Measurements from ENCODE around the gene DCAF8.

The DCAF8 gene

GRCh38 chr1:160255781-160256300 lies 6.5 kb downstream of the DCAF8 start:
- no peaks in the 10 kb centered on the region for H4K20me1 ChIP-seq (ENCODE audit: insufficient read depth)
- peaks cover 68% of the 10 kb centered on the region for H3K79me2 ChIP-seq (ENCODE audit: insufficient read depth, low read depth)
- no peak for TF ChIP-seq CTCF (conservative IDR thresholded peaks at IDR 0.05; ENCODE audit: low read depth, low read length)

GRCh38 chr1:160251687-160252526 lies 10.4 kb downstream of the DCAF8 start:
- peaks cover 68% of the 10 kb centered on the region for H3K79me2 ChIP-seq (ENCODE audit: insufficient read depth, low read depth)
- no peak overlapping the region for H3K4me3 ChIP-seq (IDR thresholded peaks at IDR 0.05; ENCODE audit: insufficient read depth, low read depth, low read length)
- no peak overlapping the region for H3K4me2 ChIP-seq
- TF ChIP-seq CTCF (conservative IDR thresholded peaks at IDR 0.05; ENCODE audit: low read depth, low read length) = peak; percentile 99
- H3K9ac ChIP-seq = no peak overlapping the region
- H4K20me1 ChIP-seq (ENCODE audit: insufficient read depth) = no peaks in the 10 kb centered on the region
- peak overlapping the region; percentile 2; the same call in 1 of the 2 replicates for H3K27ac ChIP-seq
- H3K4me1 ChIP-seq (ENCODE audit: low read depth, poor library complexity, severe bottlenecking) = peaks cover 40% of the 10 kb centered on the region
- H3K36me3 ChIP-seq (ENCODE audit: insufficient read depth) = no peaks in the 10 kb centered on the region
- H3K27me3 ChIP-seq (ENCODE audit: insufficient read depth, low read depth) = no peaks in the 10 kb centered on the region
- H2AFZ ChIP-seq (ENCODE audit: low read depth) = no peak overlapping the region

More at GRCh38 chr1:160255781-160256300, 6.5 kb downstream of the DCAF8 start:
- no peak overlapping the region for H3K4me3 ChIP-seq (IDR thresholded peaks at IDR 0.05; ENCODE audit: insufficient read depth, low read depth, low read length)
- H3K4me1 ChIP-seq (ENCODE audit: low read depth, poor library complexity, severe bottlenecking) = peaks cover 47% of the 10 kb centered on the region
- H3K36me3 ChIP-seq (ENCODE audit: insufficient read depth) = no peaks in the 10 kb centered on the region
- no peak overlapping the region for H3K4me2 ChIP-seq
- H3K27ac ChIP-seq = no peak overlapping the region
- H3K9ac ChIP-seq = no peak overlapping the region
- H2AFZ ChIP-seq (ENCODE audit: low read depth) = no peak overlapping the region
- no peaks in the 10 kb centered on the region for H3K27me3 ChIP-seq (ENCODE audit: insufficient read depth, low read depth)

DNA sequence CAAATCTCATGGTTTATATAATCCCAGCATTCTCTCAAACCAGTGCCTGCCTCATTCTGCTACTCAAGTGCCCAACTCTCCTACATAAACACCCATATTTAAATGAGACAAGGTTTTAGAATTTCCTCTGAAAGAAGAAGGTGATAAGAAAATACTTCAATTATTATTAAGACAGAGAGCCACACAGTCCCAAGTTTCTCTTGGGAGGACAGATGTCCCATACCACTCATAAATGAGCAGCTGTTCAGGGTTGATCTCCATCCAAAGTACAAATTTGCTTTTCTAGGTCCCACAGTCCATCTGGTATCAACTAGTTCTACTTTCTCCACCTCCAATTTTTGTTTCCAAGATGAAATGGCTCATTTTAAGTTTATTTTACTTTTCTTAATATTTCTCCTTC lies 11.3 kb downstream of the DCAF8 start:
- peaks cover 46% of the 10 kb centered on the region for H3K4me1 ChIP-seq (ENCODE audit: low read depth, poor library complexity, severe bottlenecking)
- peaks cover 68% of the 10 kb centered on the region for H3K79me2 ChIP-seq (ENCODE audit: insufficient read depth, low read depth)
- no peak overlapping the region for H3K9ac ChIP-seq
- H2AFZ ChIP-seq (ENCODE audit: low read depth) = no peak overlapping the region
- H3K4me2 ChIP-seq = no peak overlapping the region
- no peak for TF ChIP-seq CTCF (conservative IDR thresholded peaks at IDR 0.05; ENCODE audit: low read depth, low read length)
- no peak overlapping the region for H3K4me3 ChIP-seq (IDR thresholded peaks at IDR 0.05; ENCODE audit: insufficient read depth, low read depth, low read length)
- H4K20me1 ChIP-seq (ENCODE audit: insufficient read depth) = no peaks in the 10 kb centered on the region
- H3K36me3 ChIP-seq (ENCODE audit: insufficient read depth) = no peaks in the 10 kb centered on the region
- H3K27me3 ChIP-seq (ENCODE audit: insufficient read depth, low read depth) = no peaks in the 10 kb centered on the region
- H3K27ac ChIP-seq = no peak overlapping the region; the same call in 1 of the 2 replicates

DNA sequence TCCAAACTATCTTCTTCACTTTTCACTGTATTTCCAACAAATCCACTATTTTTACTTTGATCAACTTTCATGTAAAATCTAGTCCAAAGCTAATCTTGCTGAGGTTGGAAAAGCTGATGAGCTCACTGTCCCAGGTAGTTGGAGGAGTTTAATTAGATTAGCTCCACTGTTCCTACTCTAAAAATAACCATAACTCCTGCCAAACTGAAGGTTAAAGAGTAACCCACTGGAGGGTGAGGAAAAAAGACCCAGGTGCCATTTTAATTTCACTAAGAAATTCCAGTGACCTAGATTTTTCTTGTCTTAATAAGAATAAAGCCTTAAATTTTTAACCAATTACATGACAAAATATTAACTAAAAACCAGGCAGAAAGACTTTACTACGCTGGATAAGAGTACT lies 15.3 kb downstream of the DCAF8 start:
- Histone ChIP-seq H3K36me3 (ENCODE audit: insufficient read depth) (no peaks in the 10 kb centered on the region), H2AFZ (ENCODE audit: low read depth) (no peak overlapping the region), H3K4me2 (peak overlapping the region; percentile 0; the same call in 1 of the 2 replicates), H3K4me3 (IDR thresholded peaks at IDR 0.05; ENCODE audit: insufficient read depth, low read depth, low read length) (no peak overlapping the region), H3K27ac (no peak overlapping the region), H3K27me3 (ENCODE audit: insufficient read depth, low read depth) (no peaks in the 10 kb centered on the region), H3K9ac (no peak overlapping the region), H3K79me2 (ENCODE audit: insufficient read depth, low read depth) (peaks cover 78% of the 10 kb centered on the region), H4K20me1 (ENCODE audit: insufficient read depth) (no peaks in the 10 kb centered on the region; the same call in 1 of the 2 replicates), H3K4me1 (ENCODE audit: low read depth, poor library complexity, severe bottlenecking) (peaks cover 70% of the 10 kb centered on the region)
- TF ChIP-seq CTCF (conservative IDR thresholded peaks at IDR 0.05; ENCODE audit: low read depth, low read length) = no peak

Data from KMS-11 (cell line).